Keratinocyte (primary cell): ENCODE measurements around the gene SYF2. TPM values are rescaled to one million over a fixed set of nuclear protein-coding genes. Genes with fewer than 3 reads are reported as not detected.

ENCODE experiments used
- DNase-seq: peaks from one replicate; pipeline ENCODE4 v3.0.0-alpha.2; 2011; ENCODE audit warnings: low read depth, missing footprints, low spot score
- FAIRE-seq: peaks from 2 replicates; lab custom pipeline; 2011; peaks lifted over from hg19 to GRCh38; lab: Jason Lieb, UNC
- H2AFZ ChIP-seq: 2 replicates; pipeline ENCODE4 v1.6.0; 2012; ENCODE audit warnings: low read length, control low read depth, inconsistent platforms; ENCODE audit not compliant: control insufficient read depth
- H3K27ac ChIP-seq: 2 replicates; pipeline ENCODE4 v1.5.1; 2011; ENCODE audit warnings: low read length; ENCODE audit not compliant: control insufficient read depth, insufficient read depth
- H3K27me3 ChIP-seq: 3 replicates; pipeline ENCODE4 v1.6.0; 2011; ENCODE audit warnings: low read length; ENCODE audit not compliant: control insufficient read depth, insufficient read depth; ENCODE audit errors: extremely low read depth
- H3K36me3 ChIP-seq, 2 experiments: 2 replicates in 1 of 2; 3 replicates in 1 of 2; pipeline ENCODE4 v1.5.1; 2011; ENCODE audit warnings: low read length in 2 of 2, mild to moderate bottlenecking in 1 of 2; ENCODE audit not compliant: control insufficient read depth in 2 of 2, insufficient read depth in 2 of 2; ENCODE audit errors: extremely low read depth in 1 of 2
- H3K4me1 ChIP-seq: 3 replicates; pipeline ENCODE4 v1.5.1; 2011; ENCODE audit warnings: low read length; ENCODE audit not compliant: control insufficient read depth, insufficient read depth; ENCODE audit errors: extremely low read depth
- H3K4me2 ChIP-seq: 3 replicates; pipeline ENCODE4 v1.6.0; 2011; ENCODE audit warnings: low read depth, low read length; ENCODE audit not compliant: control insufficient read depth, insufficient read depth; ENCODE audit errors: extremely low read depth
- H3K4me3 ChIP-seq, 3 experiments: fragments of 200-600 bp in 1 of 3; sonication (generic) in 1 of 3; 2 replicates in 2 of 3; 3 replicates in 1 of 3; pipeline ENCODE4 v1.5.1; 2011 to 2016; ENCODE audit warnings: low read length in 3 of 3, mild to moderate bottlenecking in 3 of 3, control low read depth in 2 of 3, inconsistent platforms in 1 of 3, low read depth in 1 of 3, mixed read lengths in 1 of 3, mixed run types in 1 of 3, moderate library complexity in 1 of 3; ENCODE audit not compliant: control insufficient read depth in 2 of 3, insufficient read depth in 2 of 3; ENCODE audit errors: extremely low read depth in 1 of 3
- H3K79me2 ChIP-seq: 2 replicates; pipeline ENCODE4 v1.6.0; 2012; ENCODE audit warnings: low read length; ENCODE audit not compliant: control insufficient read depth, insufficient read depth
- H3K9ac ChIP-seq: 3 replicates; pipeline ENCODE4 v1.6.0; 2011; ENCODE audit warnings: low read length; ENCODE audit not compliant: control insufficient read depth, insufficient read depth; ENCODE audit errors: extremely low read depth
- H3K9me1 ChIP-seq: 3 replicates; pipeline ENCODE4 v1.6.0; 2011; ENCODE audit warnings: low read length; ENCODE audit not compliant: control insufficient read depth, insufficient read depth; ENCODE audit errors: extremely low read depth
- H3K9me3 ChIP-seq: 2 replicates; pipeline ENCODE4 v1.5.1; 2012; ENCODE audit warnings: low read depth, low read length; ENCODE audit not compliant: control insufficient read depth
- H4K20me1 ChIP-seq: 3 replicates; pipeline ENCODE4 v1.6.0; 2011; ENCODE audit warnings: low read length; ENCODE audit not compliant: control insufficient read depth, insufficient read depth; ENCODE audit errors: extremely low read depth
- CTCF ChIP-seq, 3 experiments: IDR thresholded peaks in 1 of 3; conservative IDR thresholded peaks in 1 of 3; optimal IDR thresholded peaks in 1 of 3; 2 replicates in 2 of 3; 3 replicates in 1 of 3; pipeline versions ENCODE3 to v1.5.1; 2011; ENCODE audit warnings: low read length in 3 of 3, mild to moderate bottlenecking in 3 of 3, moderate library complexity in 2 of 3, control low read depth in 1 of 3, inconsistent platforms in 1 of 3; ENCODE audit not compliant: insufficient read depth in 2 of 3; ENCODE audit errors: extremely low read depth in 1 of 3
- EZH2 ChIP-seq: IDR thresholded peaks from one replicate; pipeline ENCODE4 v1.6.1; 2012; ENCODE audit warnings: inconsistent platforms, mild to moderate bottlenecking, low read length, moderate library complexity
- dilution Hi-C: fragments of 300-500 bp; cut with MboI; formaldehyde crosslinking; loops from one replicate; pipeline ENCODE4 v1.7.0; 2020; ENCODE audit warnings: low sequenced_read_pairs; ENCODE audit not compliant: extremely low pct_ligation_motif_present
- polyA plus RNA-seq, 5 experiments: library from polyadenylated mRNA; depleted of rRNA in 3 of 5; stranded (reverse) in 3 of 5; stranded (forward) in 1 of 5; unstranded in 1 of 5; fragments of >200 nt; gene quantifications; 1 replicate in 1 of 5; 2 replicates in 3 of 5; 3 replicates in 1 of 5; pipeline versions ENCODE4 v1.2.1 to v1.2.3, GENCODE V29; 2011 to 2012; ENCODE audit warnings: missing spikeins in 2 of 5, low read depth in 1 of 5, low replicate concordance in 1 of 5

The SYF2 gene
- polyA plus RNA-seq, 1 donor (not counting 4 experiments of a cell fraction or from before 2014, with no cell fraction given) = 31.8 TPM

GRCh38 chr1:25257196-25257595 lies 24.9 kb upstream of the SYF2 start:
- Histone ChIP-seq H3K79me2 (no peaks in the 10 kb centered on the region), H2AFZ (no peak overlapping the region), H3K27ac (no peak overlapping the region), H3K4me2 (no peak overlapping the region), H3K9ac (no peak overlapping the region), H3K36me3 (no peaks in the 10 kb centered on the region), H3K9me1 (no peaks in the 10 kb centered on the region), H3K9me3 (no peaks in the 10 kb centered on the region), H3K4me1 (no peaks in the 10 kb centered on the region), H4K20me1 (no peaks in the 10 kb centered on the region), H3K4me3 (no peak overlapping the region), H3K27me3 (no peaks in the 10 kb centered on the region)
- DNase-seq = no peak
- TF ChIP-seq CTCF (optimal IDR thresholded peaks at IDR 0.05 in 1 of 3, IDR thresholded peaks at IDR 0.05 in 1 of 3, conservative IDR thresholded peaks at IDR 0.05 in 1 of 3; ENCODE audit: extremely low read depth in 1 of 3, insufficient read depth in 2 of 3, low read length in 3 of 3) (no peak), EZH2 (no peak)
- dilution Hi-C loops = no loop called here
- no peak for FAIRE-seq

GRCh38 chr1:25256578-25256965 lies 24.3 kb upstream of the SYF2 start:
- H3K79me2 ChIP-seq = no peaks in the 10 kb centered on the region

More at GRCh38 chr1:25256578-25256965, 24.3 kb upstream of the SYF2 start:
- H3K36me3 ChIP-seq = no peaks in the 10 kb centered on the region
- no peak overlapping the region for H3K4me2 ChIP-seq
- no peak overlapping the region for H3K4me3 ChIP-seq
- TF ChIP-seq EZH2 = no peak
- TF ChIP-seq CTCF (optimal IDR thresholded peaks at IDR 0.05 in 1 of 3, IDR thresholded peaks at IDR 0.05 in 1 of 3, conservative IDR thresholded peaks at IDR 0.05 in 1 of 3; ENCODE audit: extremely low read depth in 1 of 3, insufficient read depth in 2 of 3, low read length in 3 of 3) = no peak
- H3K9ac ChIP-seq = no peak overlapping the region
- no peak overlapping the region for H2AFZ ChIP-seq
- H3K4me1 ChIP-seq = no peaks in the 10 kb centered on the region
- no peak overlapping the region for H3K27ac ChIP-seq
- no peaks in the 10 kb centered on the region for H3K9me1 ChIP-seq
- dilution Hi-C loops = no loop called here
- H4K20me1 ChIP-seq = no peaks in the 10 kb centered on the region
- no peaks in the 10 kb centered on the region for H3K27me3 ChIP-seq
- H3K9me3 ChIP-seq = no peaks in the 10 kb centered on the region
- FAIRE-seq (no peak), DNase-seq (no peak)
